Stimulated activated naive B cell treated with anti-CD40 and anti-IgM and Interleukin-4, amounts not matched to agents 10 μg/mL and 1 μg/mL and 100 μg/mL, for 72 hours (primary cell): ENCODE data around the gene NGEF.

Experiments
- ATAC-seq, 2 donors: fragments of 150-1000 bp; cut with Tn5 transposase; replicated peaks; 2 replicates each; pipeline ENCODE4 v1.10.0; 2021; ENCODE audit warnings: moderate library complexity in 1 of 2
- DNase-seq: peaks from one replicate; pipeline ENCODE4 v3.0.0; 2021
- H3K27ac Mint-ChIP-seq: one replicate; pipeline ENCODE4 v1.8.0; 2022; ENCODE audit warnings: mild to moderate bottlenecking, mixed read lengths
- H3K27me3 Mint-ChIP-seq, 2 donors: one replicate each; pipeline ENCODE4 v1.8.0; 2022; ENCODE audit warnings: mixed read lengths in 2 of 2
- H3K36me3 Mint-ChIP-seq, 2 donors: one replicate each; pipeline ENCODE4 v1.8.0; 2022; ENCODE audit warnings: mixed read lengths in 2 of 2, mild to moderate bottlenecking in 1 of 2
- H3K4me1 Mint-ChIP-seq, 2 donors: one replicate each; pipeline ENCODE4 v1.8.0; 2022; ENCODE audit warnings: mixed read lengths in 2 of 2, mild to moderate bottlenecking in 1 of 2
- H3K4me3 Mint-ChIP-seq, 2 donors: one replicate each; pipeline ENCODE4 v1.8.0; 2022; ENCODE audit warnings: mild to moderate bottlenecking in 2 of 2, mixed read lengths in 2 of 2, moderate library complexity in 1 of 2
- H3K9me3 Mint-ChIP-seq, 2 donors: one replicate each; pipeline ENCODE4 v1.8.0; 2022; ENCODE audit warnings: mixed read lengths in 2 of 2, mild to moderate bottlenecking in 1 of 2

Gene NGEF

GRCh38 chr2:232982926-232983668 lies 30.0 kb downstream of the NGEF start:
- DNase-seq (no peak), ATAC-seq (no peak)
- peaks cover 4 to 5% of the 10 kb centered on the region in 2 donors for H3K9me3 Mint-ChIP-seq
- peaks cover 19 to 30% of the 10 kb centered on the region in 2 donors for H3K4me1 Mint-ChIP-seq
- H3K4me3 Mint-ChIP-seq = no peak overlapping the region
- H3K36me3 Mint-ChIP-seq = no peaks in the 10 kb centered on the region
- no peak overlapping the region for H3K27ac Mint-ChIP-seq
- peaks cover 41 to 61% of the 10 kb centered on the region in 2 donors for H3K27me3 Mint-ChIP-seq

- H3K4me1 Mint-ChIP-seq = peaks cover 19 to 30% of the 10 kb centered on the region in 2 donors
- peaks cover 41 to 53% of the 10 kb centered on the region in 2 donors for H3K27me3 Mint-ChIP-seq
- H3K4me3 Mint-ChIP-seq = no peak overlapping the region
- H3K36me3 Mint-ChIP-seq = no peaks in the 10 kb centered on the region
- H3K27ac Mint-ChIP-seq = peak overlapping the region; percentile 2
- DNase-seq (no peak), ATAC-seq (no peak)
- peaks cover 2 to 5% of the 10 kb centered on the region in 2 donors for H3K9me3 Mint-ChIP-seq
Observed at GRCh38 chr2:232981767-232982360, 31.2 kb downstream of the NGEF start.

- Mint-ChIP-seq H3K27me3 (peaks cover 41 to 55% of the 10 kb centered on the region in 2 donors), H3K4me1 (peaks cover 19 to 30% of the 10 kb centered on the region in 2 donors), H3K36me3 (no peaks in the 10 kb centered on the region), H3K27ac (no peak overlapping the region), H3K9me3 (peaks cover 2 to 5% of the 10 kb centered on the region in 2 donors), H3K4me3 (no peak overlapping the region)
- ATAC-seq (no peak), DNase-seq (no peak)
Observed at GRCh38 chr2:232981356-232981755, 31.7 kb downstream of the NGEF start.

- Mint-ChIP-seq H3K4me3 (no peak overlapping the region), H3K9me3 (no peaks in the 10 kb centered on the region), H3K27ac (no peak overlapping the region), H3K27me3 (peaks cover 40 to 49% of the 10 kb centered on the region in 2 donors), H3K36me3 (no peaks in the 10 kb centered on the region), H3K4me1 (peaks cover 19 to 30% of the 10 kb centered on the region in 2 donors)
- DNase-seq (no peak), ATAC-seq (no peak)
Observed at GRCh38 chr2:232980683-232981082, 32.4 kb downstream of the NGEF start.

GRCh38 chr2:232979871-232980461 lies 33.1 kb downstream of the NGEF start:
- DNase-seq (no peak), ATAC-seq (no peak)
- H3K27ac Mint-ChIP-seq = no peak overlapping the region
- no peak overlapping the region for H3K4me3 Mint-ChIP-seq
- peaks cover 40 to 46% of the 10 kb centered on the region in 2 donors for H3K27me3 Mint-ChIP-seq
- no peaks in the 10 kb centered on the region for H3K36me3 Mint-ChIP-seq
- H3K4me1 Mint-ChIP-seq = peaks cover 18 to 27% of the 10 kb centered on the region in 2 donors
- H3K9me3 Mint-ChIP-seq = no peaks in the 10 kb centered on the region

GRCh38 chr2:232977438-232977971 lies 35.6 kb downstream of the NGEF start:
- no peak overlapping the region for H3K4me3 Mint-ChIP-seq

GRCh38 chr2:232976666-232977437 lies 36.2 kb downstream of the NGEF start:
- no peak for DNase-seq
- peaks cover 0 to 2% of the 10 kb centered on the region in 2 donors for H3K9me3 Mint-ChIP-seq
- no peak for ATAC-seq
- H3K27me3 Mint-ChIP-seq = peaks cover 19 to 25% of the 10 kb centered on the region in 2 donors
- H3K36me3 Mint-ChIP-seq = no peaks in the 10 kb centered on the region
- no peak overlapping the region for H3K27ac Mint-ChIP-seq
- H3K4me1 Mint-ChIP-seq = peaks cover 4 to 5% of the 10 kb centered on the region in 2 donors
- no peak overlapping the region for H3K4me3 Mint-ChIP-seq

More at GRCh38 chr2:232977438-232977971, 35.6 kb downstream of the NGEF start:
- no peak for DNase-seq
- H3K9me3 Mint-ChIP-seq = peaks cover 0 to 2% of the 10 kb centered on the region in 2 donors
- ATAC-seq = no peak
- peaks cover 4 to 5% of the 10 kb centered on the region in 2 donors for H3K4me1 Mint-ChIP-seq
- H3K27ac Mint-ChIP-seq = no peak overlapping the region
- peaks cover 23 to 28% of the 10 kb centered on the region in 2 donors for H3K27me3 Mint-ChIP-seq
- H3K36me3 Mint-ChIP-seq = no peaks in the 10 kb centered on the region

- DNase-seq = no peak
- Mint-ChIP-seq H3K27me3 (peaks cover 15 to 24% of the 10 kb centered on the region in 2 donors), H3K4me1 (peaks cover 4 to 5% of the 10 kb centered on the region in 2 donors), H3K27ac (no peak overlapping the region), H3K9me3 (peaks cover 0 to 2% of the 10 kb centered on the region in 2 donors), H3K4me3 (no peak overlapping the region), H3K36me3 (no peaks in the 10 kb centered on the region)
- ATAC-seq = no peak
Observed at GRCh38 chr2:232976176-232976575, 36.9 kb downstream of the NGEF start.

GRCh38 chr2:232974396-232974795 lies 38.7 kb downstream of the NGEF start:
- ATAC-seq (no peak), DNase-seq (no peak)
- Mint-ChIP-seq H3K4me3 (no peak overlapping the region), H3K27me3 (peaks cover 8 to 23% of the 10 kb centered on the region in 2 donors), H3K9me3 (peaks cover 0 to 2% of the 10 kb centered on the region in 2 donors), H3K4me1 (no peaks in the 10 kb centered on the region), H3K36me3 (no peaks in the 10 kb centered on the region), H3K27ac (no peak overlapping the region)

GRCh38 chr2:232973796-232974195 lies 39.3 kb downstream of the NGEF start:
- DNase-seq = no peak
- H3K27me3 Mint-ChIP-seq = peaks cover 7 to 23% of the 10 kb centered on the region in 2 donors
- no peak overlapping the region for H3K4me3 Mint-ChIP-seq
- ATAC-seq = no peak
- no peaks in the 10 kb centered on the region for H3K36me3 Mint-ChIP-seq
- H3K9me3 Mint-ChIP-seq = peaks cover 1 to 2% of the 10 kb centered on the region in 2 donors
- no peak overlapping the region for H3K27ac Mint-ChIP-seq
- no peaks in the 10 kb centered on the region for H3K4me1 Mint-ChIP-seq

GRCh38 chr2:232973011-232973735 lies 39.9 kb downstream of the NGEF start:
- ATAC-seq (no peak), DNase-seq (no peak)
- Mint-ChIP-seq H3K4me1 (no peaks in the 10 kb centered on the region), H3K27me3 (peaks cover 7 to 23% of the 10 kb centered on the region in 2 donors), H3K27ac (no peak overlapping the region), H3K36me3 (no peaks in the 10 kb centered on the region), H3K9me3 (peaks cover 1 to 2% of the 10 kb centered on the region in 2 donors), H3K4me3 (no peak overlapping the region)

- no peaks in the 10 kb centered on the region for H3K36me3 Mint-ChIP-seq
- ATAC-seq (no peak), DNase-seq (no peak)
- peaks cover 7 to 18% of the 10 kb centered on the region in 2 donors for H3K27me3 Mint-ChIP-seq
- H3K9me3 Mint-ChIP-seq = peaks cover 1 to 2% of the 10 kb centered on the region in 2 donors
- H3K4me1 Mint-ChIP-seq = no peaks in the 10 kb centered on the region
- no peak overlapping the region for H3K4me3 Mint-ChIP-seq
- H3K27ac Mint-ChIP-seq = no peak overlapping the region
Observed at GRCh38 chr2:232971744-232972143, 41.3 kb downstream of the NGEF start.

- Mint-ChIP-seq H3K9me3 (peaks cover 5 to 8% of the 10 kb centered on the region in 2 donors), H3K4me3 (no peak overlapping the region), H3K36me3 (no peaks in the 10 kb centered on the region), H3K27me3 (peaks cover 8 to 27% of the 10 kb centered on the region in 2 donors), H3K4me1 (peaks cover 0 to 2% of the 10 kb centered on the region in 2 donors), H3K27ac (no peak overlapping the region)
- DNase-seq (no peak), ATAC-seq (no peak)
Observed at GRCh38 chr2:232970051-232970450, 43.0 kb downstream of the NGEF start.
